ENCODE data around the gene TET3.

- TF ChIP-seq CTCF (IDR thresholded peaks at IDR 0.05), result no peak
- no peak for TF ChIP-seq POLR2A (IDR thresholded peaks at IDR 0.05)
Observed at GRCh38 chr2:74027496-74027895, 42.8 kb downstream of the TET3 start.

Data from tibial nerve (tissue), 3 donors.